Muscle layer of colon (tissue), 2 donors: Measurements from ENCODE around the gene B3GAT3.
A peak's percentile ranks its signal among the peaks of the same experiment; 100 is the strongest.

ENCODE experiments used
- H3K27ac ChIP-seq: one replicate; pipeline ENCODE4 v1.7.0; 2013; ENCODE audit warnings: low read depth, mild to moderate bottlenecking, low read length, moderate library complexity
- H3K27me3 ChIP-seq, 2 donors: one replicate each; pipeline ENCODE4 v1.7.0; 2013; ENCODE audit warnings: low read length in 2 of 2, mild to moderate bottlenecking in 2 of 2; ENCODE audit not compliant: insufficient read depth in 2 of 2, control insufficient read depth in 1 of 2
- H3K36me3 ChIP-seq: one replicate; pipeline ENCODE4 v1.7.0; 2013; ENCODE audit warnings: mild to moderate bottlenecking, low read length; ENCODE audit not compliant: insufficient read depth
- H3K4me1 ChIP-seq: one replicate; pipeline ENCODE4 v1.7.0; 2013; ENCODE audit warnings: mild to moderate bottlenecking, low read length; ENCODE audit not compliant: insufficient read depth
- H3K4me3 ChIP-seq, 2 donors: one replicate each; pipeline ENCODE4 v1.7.0; 2013; ENCODE audit warnings: low read length in 2 of 2, low read depth in 1 of 2, mild to moderate bottlenecking in 1 of 2, moderate library complexity in 1 of 2
- H3K9ac ChIP-seq: one replicate; pipeline ENCODE4 v1.7.0; 2013; ENCODE audit warnings: low read length
- H3K9me3 ChIP-seq: one replicate; pipeline ENCODE4 v1.7.0; 2013; ENCODE audit warnings: mild to moderate bottlenecking, low read length
- donor health status: abdominal sarcoma.
- donor health status: Adenocarcinoma of cecum.

The B3GAT3 gene

GRCh38 chr11:62621567-62622470 lies at the start of gene B3GAT3:
Gene B3GAT3 (minus strand): TSS chr11:62621986. CDS start chr11:62621947, 39 bp downstream.
- H3K27me3 ChIP-seq = no peaks in the 10 kb centered on the region
- peak within 1 kb of the TSS; percentile 88 for H3K27ac ChIP-seq
- peaks cover 16% of the 10 kb centered on the region for H3K4me1 ChIP-seq
- peak within 1 kb of the TSS; percentile 17 for H3K9ac ChIP-seq
- H3K36me3 ChIP-seq = peaks cover 21% of the 10 kb centered on the region
- peak within 1 kb of the TSS; percentile 73 to 76 for H3K4me3 ChIP-seq
- no peaks in the 10 kb centered on the region for H3K9me3 ChIP-seq

GRCh38 chr11:62671236-62671607 lies 49.4 kb upstream of the B3GAT3 start:
- H3K27ac ChIP-seq = peak overlapping the region; percentile 94
- peaks cover 10% of the 10 kb centered on the region for H3K36me3 ChIP-seq
- H3K4me3 ChIP-seq = peak overlapping the region; percentile 43 to 64
- H3K27me3 ChIP-seq = no peaks in the 10 kb centered on the region
- peak overlapping the region; percentile 62 for H3K9ac ChIP-seq
- no peaks in the 10 kb centered on the region for H3K9me3 ChIP-seq
- peaks cover 30% of the 10 kb centered on the region for H3K4me1 ChIP-seq

- H3K9me3 ChIP-seq = no peaks in the 10 kb centered on the region
- H3K27me3 ChIP-seq = no peaks in the 10 kb centered on the region
- H3K36me3 ChIP-seq = peaks cover 8% of the 10 kb centered on the region
- H3K4me3 ChIP-seq = no peak overlapping the region
- H3K4me1 ChIP-seq = peaks cover 34% of the 10 kb centered on the region
- H3K9ac ChIP-seq = no peak overlapping the region
- no peak overlapping the region for H3K27ac ChIP-seq
Observed at GRCh38 chr11:62669420-62670161, 47.8 kb upstream of the B3GAT3 start.

GRCh38 chr11:62667460-62667859 lies 45.7 kb upstream of the B3GAT3 start:
- Histone ChIP-seq H3K27me3 (no peaks in the 10 kb centered on the region), H3K9ac (peak overlapping the region; percentile 3), H3K27ac (no peak overlapping the region)

GRCh38 chr11:62666259-62666926 lies 44.6 kb upstream of the B3GAT3 start:
- H3K4me1 ChIP-seq = peaks cover 28% of the 10 kb centered on the region
- peaks cover 17% of the 10 kb centered on the region for H3K36me3 ChIP-seq
- H3K9me3 ChIP-seq = no peaks in the 10 kb centered on the region
- peak overlapping the region; percentile 88 for H3K9ac ChIP-seq
- peak overlapping the region; percentile 75 to 91 for H3K4me3 ChIP-seq
- H3K27ac ChIP-seq = peak overlapping the region; percentile 95
- H3K27me3 ChIP-seq = no peaks in the 10 kb centered on the region

More at GRCh38 chr11:62667460-62667859, 45.7 kb upstream of the B3GAT3 start:
- H3K9me3 ChIP-seq = no peaks in the 10 kb centered on the region
- H3K4me1 ChIP-seq = peaks cover 28% of the 10 kb centered on the region
- H3K4me3 ChIP-seq = no peak overlapping the region
- H3K36me3 ChIP-seq = peaks cover 16% of the 10 kb centered on the region

- Histone ChIP-seq H3K4me1 (peaks cover 28% of the 10 kb centered on the region), H3K36me3 (peaks cover 17% of the 10 kb centered on the region), H3K27me3 (no peaks in the 10 kb centered on the region), H3K9ac (peak overlapping the region; percentile 88), H3K27ac (peak overlapping the region; percentile 95), H3K9me3 (no peaks in the 10 kb centered on the region), H3K4me3 (peak overlapping the region; percentile 75 to 91)
Observed at GRCh38 chr11:62665599-62666258, 43.9 kb upstream of the B3GAT3 start.

- Histone ChIP-seq H3K4me3 (peak within 1 kb of the TSS; percentile 75 to 91), H3K36me3 (peaks cover 17% of the 10 kb centered on the region), H3K4me1 (peaks cover 28% of the 10 kb centered on the region), H3K9ac (peak within 1 kb of the TSS; percentile 88), H3K27ac (peak within 1 kb of the TSS; percentile 95), H3K9me3 (no peaks in the 10 kb centered on the region), H3K27me3 (no peaks in the 10 kb centered on the region)
Observed at GRCh38 chr11:62665075-62665598, 43.4 kb upstream of the B3GAT3 start, which contains the start of the genes C11orf98 and CSKMT. Gene C11orf98 (minus strand): TSS chr11:62665210. CDS start chr11:62665169, 41 bp downstream. Gene CSKMT (plus strand): TSS chr11:62665312. CDS start chr11:62665880, 568 bp downstream.

GRCh38 chr11:62664405-62665074 lies 42.8 kb upstream of the B3GAT3 start:
- no peaks in the 10 kb centered on the region for H3K9me3 ChIP-seq
- peak overlapping the region; percentile 95 for H3K27ac ChIP-seq
- peaks cover 28% of the 10 kb centered on the region for H3K4me1 ChIP-seq
- H3K4me3 ChIP-seq = peak overlapping the region; percentile 75 to 91
- peaks cover 17% of the 10 kb centered on the region for H3K36me3 ChIP-seq
- no peaks in the 10 kb centered on the region for H3K27me3 ChIP-seq
- peak overlapping the region; percentile 60 for H3K9ac ChIP-seq

GRCh38 chr11:62656796-62657429 lies 35.1 kb upstream of the B3GAT3 start:
- H3K27ac ChIP-seq = no peak overlapping the region
- H3K4me1 ChIP-seq = peaks cover 8% of the 10 kb centered on the region
- H3K4me3 ChIP-seq = no peak overlapping the region
- no peaks in the 10 kb centered on the region for H3K9me3 ChIP-seq
- H3K27me3 ChIP-seq = no peaks in the 10 kb centered on the region
- H3K9ac ChIP-seq = no peak overlapping the region
- no peaks in the 10 kb centered on the region for H3K36me3 ChIP-seq

GRCh38 chr11:62654297-62654696 lies 32.5 kb upstream of the B3GAT3 start:
- no peak overlapping the region for H3K4me3 ChIP-seq

More at GRCh38 chr11:62654297-62654696, 32.5 kb upstream of the B3GAT3 start:
- Histone ChIP-seq H3K9ac (no peak overlapping the region), H3K4me1 (peaks cover 14% of the 10 kb centered on the region), H3K27ac (no peak overlapping the region), H3K27me3 (no peaks in the 10 kb centered on the region), H3K9me3 (no peaks in the 10 kb centered on the region), H3K36me3 (peaks cover 2% of the 10 kb centered on the region)
